Gastrocnemius medialis (tissue), 4 donors: Measurements from ENCODE around the gene APBA2. TPM values are rescaled to one million over a fixed set of nuclear protein-coding genes. Genes with fewer than 3 reads are reported as not detected.

Experiments used
- ATAC-seq, 2 donors: fragments of 150-250 bp; one replicate each; pipeline ENCODE4 v1.9.1; 2016
- DNase-seq, 2 donors: peaks; one replicate each; pipeline ENCODE4 v3.0.0-alpha.2; 2019
- H3K27ac ChIP-seq, 4 donors: fragments of 200-600 bp; sonication (generic); 1 replicate in 1 of 4; 2 replicates in 3 of 4; pipeline ENCODE4 v1.5.1; 2016 to 2018; ENCODE audit warnings: mild to moderate bottlenecking in 2 of 4, moderate library complexity in 1 of 4
- H3K27me3 ChIP-seq, 3 donors: fragments of 200-600 bp; sonication (generic) in 2 of 3; 1 replicate in 1 of 3; 2 replicates in 2 of 3; pipeline versions ENCODE4 v1.5.1 to v1.6.0; 2016 to 2019; ENCODE audit warnings: mild to moderate bottlenecking in 1 of 3, moderate library complexity in 1 of 3
- H3K36me3 ChIP-seq, 2 donors: fragments of 200-600 bp; sonication (generic) in 1 of 2; one replicate each; pipeline ENCODE4 v1.5.1; 2017 to 2018
- H3K4me1 ChIP-seq, 2 donors: fragments of 200-600 bp; sonication (generic) in 1 of 2; one replicate each; pipeline ENCODE4 v1.5.1; 2016 to 2017; ENCODE audit warnings: mild to moderate bottlenecking in 2 of 2
- H3K4me3 ChIP-seq, 4 donors: fragments of 200-600 bp; sonication (generic) in 3 of 4; 1 replicate in 1 of 4; 2 replicates in 3 of 4; pipeline ENCODE4 v1.5.1; 2016 to 2019; ENCODE audit warnings: mild to moderate bottlenecking in 2 of 4
- H3K9me3 ChIP-seq, 3 donors: fragments of 200-600 bp; sonication (generic) in 2 of 3; 1 replicate in 1 of 3; 2 replicates in 2 of 3; pipeline ENCODE4 v1.5.1; 2016 to 2019
- POLR2A ChIP-seq, 2 donors: fragments of 450-650 bp; IDR thresholded peaks; one replicate each; pipeline ENCODE4 v1.6.1; 2017; ENCODE audit warnings: antibody characterized with exemption in 2 of 2, mild to moderate bottlenecking in 2 of 2, moderate library complexity in 2 of 2
- in situ Hi-C, 4 donors: fragments of 200-750 bp; cut with MboI; loops; one replicate each; pipeline versions ENCODE4 v1.15.0 to v1.8.0; 2017; ENCODE audit warnings: low sequenced_read_pairs in 4 of 4
- intact Hi-C: fragments of 100-400 bp; cut with DNase I; formaldehyde crosslinking; loops from one replicate; pipeline ENCODE4 v1.15.1; 2023; ENCODE audit warnings: low total_unique reads
- total RNA-seq, 4 donors: library from RNA; depleted of rRNA; stranded (reverse); fragments of >200 nt; gene quantifications; one replicate each; pipeline versions ENCODE4 v1.1.0 to v1.2.3, GENCODE V29; 2016
- TF ChIP-seq, protein P1 (sequence below), 5 experiments: fragments of 450-650 bp in 3 of 5; fragments of 200-600 bp in 2 of 5; sonication (generic) in 2 of 5; IDR thresholded peaks in 4 of 5; conservative IDR thresholded peaks in 1 of 5; 1 replicate in 4 of 5; 2 replicates in 1 of 5; pipeline ENCODE4 v1.5.1; 2016 to 2019; ENCODE audit warnings: antibody characterized with exemption in 5 of 5, mild to moderate bottlenecking in 3 of 5, moderate library complexity in 3 of 5

Gene APBA2
- total RNA-seq, 4 donors from 2014 or later = 0.19 to 0.31 TPM; not detected in 2

DNA sequence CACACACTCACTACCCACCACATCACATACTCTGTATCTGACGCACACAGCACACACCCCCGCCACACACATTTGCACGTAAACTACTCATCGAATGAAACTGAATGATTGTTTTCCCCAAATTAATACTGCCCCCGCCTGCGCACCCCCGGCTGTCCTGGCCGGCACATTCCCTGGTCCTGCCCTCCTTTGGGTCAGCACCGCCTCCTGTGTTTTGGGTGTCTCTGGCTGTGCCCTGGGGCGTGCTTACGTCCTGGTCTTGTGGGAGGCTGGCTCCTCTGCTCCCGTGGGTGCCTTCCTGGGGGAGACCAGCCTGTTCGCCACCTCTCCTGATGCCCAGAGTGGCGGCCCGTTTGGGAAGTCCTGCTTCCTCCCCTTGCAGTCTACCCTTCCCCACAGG is 30.2 kb downstream of the APBA2 start:
- no peak for DNase-seq
- intact Hi-C loops (no loop called here), in situ Hi-C loops (no loop called here)
- no peak for ATAC-seq
- Histone ChIP-seq H3K4me3 (no peak overlapping the region), H3K27ac (no peak overlapping the region), H3K36me3 (no peaks in the 10 kb centered on the region), H3K4me1 (no peaks in the 10 kb centered on the region), H3K27me3 (no peaks in the 10 kb centered on the region), H3K9me3 (no peaks in the 10 kb centered on the region)
- no peak for TF ChIP-seq POLR2A (IDR thresholded peaks at IDR 0.05)
- TF ChIP-seq, protein P1, sequence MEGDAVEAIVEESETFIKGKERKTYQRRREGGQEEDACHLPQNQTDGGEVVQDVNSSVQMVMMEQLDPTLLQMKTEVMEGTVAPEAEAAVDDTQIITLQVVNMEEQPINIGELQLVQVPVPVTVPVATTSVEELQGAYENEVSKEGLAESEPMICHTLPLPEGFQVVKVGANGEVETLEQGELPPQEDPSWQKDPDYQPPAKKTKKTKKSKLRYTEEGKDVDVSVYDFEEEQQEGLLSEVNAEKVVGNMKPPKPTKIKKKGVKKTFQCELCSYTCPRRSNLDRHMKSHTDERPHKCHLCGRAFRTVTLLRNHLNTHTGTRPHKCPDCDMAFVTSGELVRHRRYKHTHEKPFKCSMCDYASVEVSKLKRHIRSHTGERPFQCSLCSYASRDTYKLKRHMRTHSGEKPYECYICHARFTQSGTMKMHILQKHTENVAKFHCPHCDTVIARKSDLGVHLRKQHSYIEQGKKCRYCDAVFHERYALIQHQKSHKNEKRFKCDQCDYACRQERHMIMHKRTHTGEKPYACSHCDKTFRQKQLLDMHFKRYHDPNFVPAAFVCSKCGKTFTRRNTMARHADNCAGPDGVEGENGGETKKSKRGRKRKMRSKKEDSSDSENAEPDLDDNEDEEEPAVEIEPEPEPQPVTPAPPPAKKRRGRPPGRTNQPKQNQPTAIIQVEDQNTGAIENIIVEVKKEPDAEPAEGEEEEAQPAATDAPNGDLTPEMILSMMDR (IDR thresholded peaks at IDR 0.05 in 4 of 5, conservative IDR thresholded peaks at IDR 0.05 in 1 of 5) = no peak

DNA sequence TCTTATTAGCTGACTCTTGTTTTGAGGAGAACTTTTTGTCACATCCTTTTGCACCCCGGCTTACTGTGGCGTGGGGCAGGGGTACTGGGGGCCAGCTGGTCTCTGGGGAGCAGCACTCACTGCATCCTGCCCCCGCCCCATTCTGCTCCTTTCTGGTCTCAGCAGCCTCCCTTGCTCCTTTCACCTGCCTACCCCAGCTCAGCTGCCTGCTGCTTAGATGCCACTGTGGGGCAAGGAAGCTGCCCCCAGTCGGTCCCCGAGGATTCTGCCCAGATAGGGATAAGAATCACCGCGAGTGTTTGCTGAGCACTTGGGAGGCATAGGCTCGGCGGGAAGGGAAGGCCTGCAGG is 32.0 kb downstream of the APBA2 start:
- no peaks in the 10 kb centered on the region for H3K9me3 ChIP-seq
- TF ChIP-seq, protein P1 (IDR thresholded peaks at IDR 0.05 in 4 of 5, conservative IDR thresholded peaks at IDR 0.05 in 1 of 5) = no peak
- TF ChIP-seq POLR2A (IDR thresholded peaks at IDR 0.05) = no peak

DNA sequence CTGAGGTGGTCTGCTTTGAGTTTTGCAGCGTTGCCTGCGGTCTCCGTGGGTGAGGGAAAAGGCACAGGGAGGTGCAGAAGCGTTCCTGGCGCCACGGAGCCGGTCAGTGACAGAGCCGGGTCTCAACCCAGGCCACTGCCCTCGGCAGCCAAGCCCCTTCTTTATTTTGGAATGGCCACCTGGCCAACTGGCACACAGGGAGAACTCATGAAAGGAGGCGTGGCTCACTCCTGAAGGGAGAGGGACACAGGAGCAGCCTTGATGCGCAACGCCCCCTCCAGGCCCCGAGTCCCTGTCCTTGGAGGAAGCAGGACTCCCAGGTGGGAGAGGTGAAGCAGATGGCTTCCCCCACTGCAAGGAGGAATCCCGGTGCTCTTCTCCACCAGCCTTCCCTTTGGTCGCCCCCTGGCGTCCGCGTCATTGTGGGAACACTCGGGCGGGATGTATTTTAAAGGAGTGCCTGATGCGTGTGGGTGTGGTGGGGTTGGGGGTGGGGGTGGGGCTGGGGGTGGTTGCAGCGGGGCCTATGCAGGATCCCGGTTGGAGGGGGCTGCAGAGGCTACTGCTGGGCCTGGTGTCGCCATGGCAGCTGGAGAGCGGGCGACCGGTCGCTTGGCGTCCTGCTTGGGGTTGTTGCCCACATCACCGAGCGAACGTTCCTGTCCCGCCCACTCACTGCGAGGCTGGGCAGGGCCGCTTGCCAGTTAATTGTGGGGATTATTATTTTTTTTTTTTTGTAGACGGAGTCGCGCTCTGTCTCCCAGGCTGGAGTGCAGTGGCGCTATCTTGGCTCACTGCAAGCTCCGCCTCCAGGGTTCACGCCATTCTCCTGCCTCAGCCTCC is 32.6 kb downstream of the APBA2 start:
- intact Hi-C loops = no loop called here
- Histone ChIP-seq H3K27ac (no peak overlapping the region), H3K27me3 (no peaks in the 10 kb centered on the region), H3K4me1 (no peaks in the 10 kb centered on the region), H3K4me3 (no peak overlapping the region), H3K36me3 (no peaks in the 10 kb centered on the region), H3K9me3 (no peaks in the 10 kb centered on the region)
- no peak for DNase-seq
- in situ Hi-C loops = no loop called here
- no peak for ATAC-seq
- TF ChIP-seq, protein P1 (IDR thresholded peaks at IDR 0.05 in 4 of 5, conservative IDR thresholded peaks at IDR 0.05 in 1 of 5) = no peak
- TF ChIP-seq POLR2A (IDR thresholded peaks at IDR 0.05) = no peak

More for the DNA sequence above, 32.0 kb downstream of the APBA2 start:
- intact Hi-C loops = no loop called here
- ATAC-seq (no peak), DNase-seq (no peak)
- Histone ChIP-seq H3K36me3 (no peaks in the 10 kb centered on the region), H3K27me3 (no peaks in the 10 kb centered on the region), H3K4me3 (no peak overlapping the region), H3K27ac (no peak overlapping the region), H3K4me1 (no peaks in the 10 kb centered on the region)
- in situ Hi-C loops = no loop called here

DNA sequence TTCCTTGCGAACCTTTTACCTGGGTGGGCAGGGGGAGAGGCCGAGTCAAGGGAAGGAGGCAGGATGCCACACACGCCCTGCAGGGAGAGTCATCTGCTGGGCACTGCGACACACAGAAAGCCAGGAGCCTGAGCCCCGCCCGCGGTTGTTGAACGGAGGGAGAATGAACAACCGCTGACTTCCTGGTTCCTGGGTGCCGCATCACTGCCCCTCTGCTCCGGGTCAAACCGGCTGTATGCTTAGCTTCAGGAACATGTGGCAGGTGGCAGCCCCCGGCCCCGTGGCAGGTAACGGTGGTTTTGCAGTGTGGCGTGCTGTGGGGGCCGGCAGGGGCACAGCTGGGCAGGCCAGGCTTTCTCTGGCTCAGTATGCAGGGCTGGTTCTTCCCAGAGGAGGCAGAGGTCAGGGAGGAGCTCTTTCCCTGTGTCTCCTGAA is 33.4 kb downstream of the APBA2 start:
- Histone ChIP-seq H3K27ac (no peak overlapping the region), H3K4me3 (no peak overlapping the region), H3K27me3 (no peaks in the 10 kb centered on the region), H3K9me3 (no peaks in the 10 kb centered on the region), H3K4me1 (no peaks in the 10 kb centered on the region), H3K36me3 (no peaks in the 10 kb centered on the region)
- TF ChIP-seq, protein P1 (IDR thresholded peaks at IDR 0.05 in 4 of 5, conservative IDR thresholded peaks at IDR 0.05 in 1 of 5) = no peak
- no peak for TF ChIP-seq POLR2A (IDR thresholded peaks at IDR 0.05)
- no peak for DNase-seq
- ATAC-seq = no peak
- intact Hi-C loops (no loop called here), in situ Hi-C loops (no loop called here)
